ENCODE results near the gene RRP12. TPM values are rescaled to one million over a fixed set of nuclear protein-coding genes. Genes with fewer than 3 reads are reported as not detected.
A peak's percentile ranks its signal among the peaks of the same experiment; 100 is the strongest.

RRP12 gene
- total RNA-seq, 2 experiments from 2014 or later, result 30.9 to 35.6 TPM

DNA sequence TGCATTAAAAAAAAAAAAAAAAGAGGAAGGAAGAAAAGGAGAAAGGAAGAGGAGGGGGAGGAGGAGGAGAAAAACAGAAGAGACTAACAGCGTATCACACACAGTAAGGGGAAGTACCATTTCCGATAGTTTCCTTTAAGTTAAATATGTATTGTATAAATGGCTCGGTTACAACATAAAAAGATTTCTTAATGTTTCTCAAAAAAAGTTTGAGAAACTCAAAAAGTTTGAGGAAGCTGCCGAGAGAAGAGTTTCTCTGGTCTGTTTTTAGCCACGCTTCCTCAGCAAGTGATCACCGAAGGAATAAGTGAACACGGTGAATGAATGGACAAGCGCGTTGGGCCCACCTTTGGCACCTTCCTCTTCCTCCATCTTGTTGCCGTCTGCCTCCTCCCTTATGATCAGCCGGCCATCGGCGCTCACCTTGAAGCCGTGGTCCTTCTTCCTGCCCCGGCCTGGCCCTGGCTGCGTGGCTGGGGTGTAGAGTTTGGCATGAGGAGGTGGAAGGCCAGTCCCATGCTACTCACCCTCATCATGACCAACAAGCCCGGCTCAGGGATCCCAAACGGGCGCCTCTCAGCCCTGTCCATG, 35.3 kb downstream of the RRP12 start:
- Mint-ChIP-seq H3K9me3 (ENCODE audit: insufficient read depth) (no peaks in the 10 kb centered on the region), H3K27ac (no peak overlapping the region), H3K4me1 (ENCODE audit: low read depth) (no peaks in the 10 kb centered on the region), H3K36me3 (ENCODE audit: low read depth) (peaks cover 24% of the 10 kb centered on the region), H3K4me3 (no peak overlapping the region), H3K27me3 (ENCODE audit: low read depth) (no peaks in the 10 kb centered on the region)
- ATAC-seq, result no peak
- ChIA-PET POLR2A (interaction anchor here (0.7 kb wide), 1 partner anchor 236 kb away, joined by 4 read pairs; no protein-coding TSS in a partner anchor), CTCF (interaction anchor here (1.2 kb wide), 1 partner anchor 87 kb away, joined by 3 read pairs; no protein-coding TSS in a partner anchor)
- DNase-seq, result no peak

DNA sequence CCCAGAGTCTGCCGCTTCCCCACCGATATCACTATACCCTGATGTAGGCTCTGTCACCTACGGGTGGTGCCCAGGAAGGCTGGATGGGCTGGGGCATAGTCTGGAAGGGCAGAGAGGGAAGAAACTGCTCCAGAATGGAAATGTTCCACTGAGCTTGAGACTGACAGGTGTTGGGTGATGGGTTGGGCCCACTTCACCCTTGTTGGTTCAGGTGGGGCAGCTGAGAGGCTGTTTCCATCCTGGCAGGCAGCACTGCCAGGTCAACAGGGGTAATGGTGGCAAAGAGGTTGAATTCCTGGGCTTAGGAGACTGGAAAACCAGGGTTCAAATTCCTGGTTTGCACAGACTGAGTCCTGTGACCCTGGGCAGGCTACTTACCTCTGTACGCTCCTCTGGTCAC, 38.1 kb downstream of the RRP12 start:
- H3K4me3 Mint-ChIP-seq, result no peak overlapping the region
- H3K36me3 Mint-ChIP-seq (ENCODE audit: low read depth), result peaks cover 18% of the 10 kb centered on the region
- H3K4me1 Mint-ChIP-seq (ENCODE audit: low read depth), result no peaks in the 10 kb centered on the region
- CTCF ChIA-PET, result interaction anchor here (1.4 kb wide), 1 partner anchor 8 kb away, joined by 3 read pairs; no protein-coding TSS in a partner anchor
- POLR2A ChIA-PET, result no interaction called here
- ATAC-seq (no peak), DNase-seq (no peak)
- H3K9me3 Mint-ChIP-seq (ENCODE audit: insufficient read depth), result no peaks in the 10 kb centered on the region
- no peaks in the 10 kb centered on the region for H3K27me3 Mint-ChIP-seq (ENCODE audit: low read depth)
- H3K27ac Mint-ChIP-seq, result no peak overlapping the region

DNA sequence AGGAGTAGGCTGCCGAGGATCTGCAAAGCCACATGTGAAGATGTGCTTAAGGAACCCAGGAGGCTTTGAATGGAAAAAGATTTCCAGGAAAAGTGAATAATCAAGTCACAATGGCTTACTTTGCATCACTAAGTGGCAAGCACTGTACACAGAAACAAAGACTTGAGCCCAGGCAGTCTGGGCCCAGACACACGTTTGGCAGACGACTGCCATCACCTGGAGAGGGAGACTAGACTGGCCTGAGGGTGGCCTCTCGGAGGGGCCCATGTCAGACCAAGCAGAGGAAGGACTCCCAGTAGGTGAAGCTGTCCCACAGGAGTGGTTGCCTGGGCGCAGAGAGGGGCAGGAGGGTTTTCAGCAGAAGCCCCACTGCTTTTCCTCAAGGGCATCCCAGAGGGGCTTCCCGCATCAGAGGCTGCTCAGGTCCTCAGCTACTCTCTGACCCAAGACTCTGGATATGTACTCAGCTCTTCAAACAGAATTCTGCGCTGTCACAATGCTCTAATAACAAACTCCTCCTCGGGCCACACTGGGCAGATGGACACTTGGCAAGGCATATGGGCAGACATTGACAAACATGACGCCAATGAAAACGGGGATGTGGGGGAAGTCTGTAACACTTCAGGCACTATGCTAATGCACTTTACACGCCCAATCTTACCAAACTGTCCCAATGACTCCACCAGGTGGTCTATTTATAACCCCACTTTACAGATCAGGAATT, 38.7 kb downstream of the RRP12 start:
- H3K27me3 Mint-ChIP-seq (ENCODE audit: low read depth), result no peaks in the 10 kb centered on the region

DNA sequence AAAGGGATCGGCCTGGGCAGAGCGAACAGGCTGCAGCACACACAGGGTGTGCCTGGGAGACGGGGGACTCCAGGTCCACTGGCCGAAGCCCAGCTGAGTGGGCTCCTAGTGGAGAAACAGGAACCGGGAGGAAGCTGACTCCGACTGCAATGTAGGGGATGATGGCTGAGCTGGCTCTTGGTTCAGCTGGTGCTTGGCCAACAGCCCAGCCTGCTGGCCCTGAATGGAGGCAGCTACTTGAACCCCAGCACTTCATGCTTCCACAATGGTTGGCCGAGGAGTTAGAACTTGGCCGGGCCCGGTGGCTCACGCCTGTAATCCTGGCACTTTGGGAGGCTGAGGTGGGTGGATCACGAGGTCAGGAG, 39.6 kb downstream of the RRP12 start:
- ChIA-PET CTCF (interaction anchor here (1.1 kb wide), 1 partner anchor 451 kb away, joined by 3 read pairs; no protein-coding TSS in a partner anchor), POLR2A (no interaction called here)
- Mint-ChIP-seq H3K27ac (no peak overlapping the region), H3K4me3 (no peak overlapping the region), H3K36me3 (ENCODE audit: low read depth) (peaks cover 15% of the 10 kb centered on the region), H3K9me3 (ENCODE audit: insufficient read depth) (no peaks in the 10 kb centered on the region), H3K27me3 (ENCODE audit: low read depth) (no peaks in the 10 kb centered on the region), H3K4me1 (ENCODE audit: low read depth) (peaks cover 5% of the 10 kb centered on the region)
- ATAC-seq (no peak), DNase-seq (no peak)

More for the DNA sequence above, 38.7 kb downstream of the RRP12 start:
- POLR2A ChIA-PET, result no interaction called here
- CTCF ChIA-PET, result interaction anchor here (1.4 kb wide), 1 partner anchor 9 kb away, joined by 3 read pairs; no protein-coding TSS in a partner anchor
- Mint-ChIP-seq H3K4me1 (ENCODE audit: low read depth) (no peaks in the 10 kb centered on the region), H3K9me3 (ENCODE audit: insufficient read depth) (no peaks in the 10 kb centered on the region), H3K36me3 (ENCODE audit: low read depth) (peaks cover 18% of the 10 kb centered on the region), H3K4me3 (no peak overlapping the region), H3K27ac (no peak overlapping the region)
- no peak for ATAC-seq
- no peak for DNase-seq

DNA sequence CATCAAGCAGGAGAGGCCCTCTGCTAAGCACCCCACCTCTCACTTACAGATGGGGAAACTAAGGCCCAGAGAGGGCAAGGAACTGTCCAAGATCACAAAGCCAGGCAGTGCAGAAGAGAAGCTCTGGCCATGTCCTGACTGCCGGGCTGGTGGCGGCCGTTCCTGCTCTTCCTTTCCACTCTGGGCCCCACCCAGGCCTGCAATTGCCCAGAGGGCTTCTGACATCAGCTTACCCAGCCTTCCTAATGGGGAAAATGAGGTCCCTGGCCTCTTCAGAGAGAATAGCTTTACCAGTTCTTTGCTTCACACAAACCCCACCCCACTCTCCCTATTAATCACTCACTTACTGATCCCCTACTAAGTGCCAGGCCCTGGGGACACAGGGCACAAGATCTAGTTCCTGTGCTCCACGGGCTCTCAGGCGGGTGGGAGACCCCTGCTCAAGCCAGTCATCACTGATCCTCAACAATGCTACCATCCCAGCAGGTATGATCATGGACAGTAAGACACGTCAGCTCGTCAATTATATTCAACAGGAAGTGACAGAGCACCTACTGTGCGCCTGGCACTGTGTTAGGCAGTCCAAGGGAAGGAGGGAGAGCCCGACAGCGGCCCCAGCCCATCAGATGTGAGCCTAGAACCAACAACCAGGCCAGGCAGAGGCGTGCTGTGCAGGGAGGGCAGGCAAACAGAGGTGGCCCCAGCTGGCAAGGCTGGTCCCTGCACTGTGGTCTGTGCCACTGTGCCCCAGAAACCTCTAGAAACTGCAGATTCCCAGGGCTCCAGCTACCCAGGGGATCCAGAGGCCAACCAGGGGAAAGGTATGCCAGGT, 40.2 kb downstream of the RRP12 start:
- Mint-ChIP-seq H3K4me3 (no peak overlapping the region), H3K9me3 (ENCODE audit: insufficient read depth) (no peaks in the 10 kb centered on the region), H3K4me1 (ENCODE audit: low read depth) (peaks cover 11% of the 10 kb centered on the region), H3K36me3 (ENCODE audit: low read depth) (peaks cover 20% of the 10 kb centered on the region), H3K27me3 (ENCODE audit: low read depth) (no peaks in the 10 kb centered on the region), H3K27ac (no peak overlapping the region)
- POLR2A ChIA-PET, result interaction anchor here (0.7 kb wide), 1 partner anchor 40 kb away, joined by 4 read pairs; the partner anchor contains the start of gene RRP12
- DNase-seq (no peak), ATAC-seq (no peak)
- CTCF ChIA-PET, result interaction anchor here (1.1 kb wide), 1 partner anchor 450 kb away, joined by 3 read pairs; no protein-coding TSS in a partner anchor

DNA sequence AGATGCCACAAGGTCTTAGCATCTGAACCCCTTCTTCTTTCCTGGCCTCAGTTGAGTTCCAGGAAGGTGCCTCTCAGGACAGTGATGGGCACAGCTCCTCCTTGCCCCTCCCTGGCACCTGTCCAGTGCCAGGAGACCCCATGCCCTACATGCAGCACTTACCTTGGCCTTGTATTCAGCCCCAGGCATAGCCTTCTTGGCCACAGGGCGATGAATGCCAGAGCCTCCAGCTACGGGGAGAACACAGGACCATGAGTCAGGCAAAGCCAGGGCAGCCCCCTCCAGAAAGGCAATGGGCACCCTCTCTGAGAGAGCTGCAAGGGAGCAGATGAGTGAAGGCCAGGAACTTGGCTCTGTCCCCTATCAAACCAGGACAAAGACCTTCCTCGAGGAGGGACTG, 42.4 kb downstream of the RRP12 start:
- Mint-ChIP-seq H3K36me3 (ENCODE audit: low read depth) (peaks cover 13% of the 10 kb centered on the region), H3K4me1 (ENCODE audit: low read depth) (peaks cover 16% of the 10 kb centered on the region), H3K4me3 (no peak overlapping the region), H3K27ac (no peak overlapping the region), H3K27me3 (ENCODE audit: low read depth) (no peaks in the 10 kb centered on the region), H3K9me3 (ENCODE audit: insufficient read depth) (no peaks in the 10 kb centered on the region)
- DNase-seq, result no peak
- ChIA-PET CTCF (interaction anchor here (3.0 kb wide), 1 partner anchor 80 kb away, joined by 22 read pairs; no protein-coding TSS in a partner anchor), POLR2A (interaction anchor here (0.6 kb wide), 1 partner anchor 68 kb away, joined by 4 read pairs; no protein-coding TSS in a partner anchor)
- no peak for ATAC-seq

DNA sequence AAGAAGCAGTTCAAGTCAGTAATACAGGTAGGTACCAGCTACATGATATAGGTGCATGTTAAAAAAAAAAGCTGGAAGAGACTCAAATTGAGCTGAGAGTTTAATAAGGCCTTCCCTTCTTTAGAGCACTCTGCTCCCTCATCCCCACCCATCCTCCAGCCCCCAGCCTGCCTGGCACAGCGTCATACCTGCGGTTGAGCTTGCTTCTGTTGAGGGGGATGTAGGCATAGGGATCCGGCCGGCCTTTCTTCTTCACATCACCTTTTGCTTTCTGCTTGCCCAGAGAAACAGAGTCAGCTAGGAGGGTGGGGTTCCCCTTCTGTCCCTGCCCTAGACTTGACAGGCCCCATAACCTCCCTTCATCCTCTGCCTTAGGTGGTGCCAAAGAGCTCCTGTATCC, 42.8 kb downstream of the RRP12 start:
- H3K4me3 Mint-ChIP-seq, result no peak overlapping the region
- POLR2A ChIA-PET, result interaction anchor here (0.6 kb wide), 1 partner anchor 69 kb away, joined by 4 read pairs; no protein-coding TSS in a partner anchor

DNA sequence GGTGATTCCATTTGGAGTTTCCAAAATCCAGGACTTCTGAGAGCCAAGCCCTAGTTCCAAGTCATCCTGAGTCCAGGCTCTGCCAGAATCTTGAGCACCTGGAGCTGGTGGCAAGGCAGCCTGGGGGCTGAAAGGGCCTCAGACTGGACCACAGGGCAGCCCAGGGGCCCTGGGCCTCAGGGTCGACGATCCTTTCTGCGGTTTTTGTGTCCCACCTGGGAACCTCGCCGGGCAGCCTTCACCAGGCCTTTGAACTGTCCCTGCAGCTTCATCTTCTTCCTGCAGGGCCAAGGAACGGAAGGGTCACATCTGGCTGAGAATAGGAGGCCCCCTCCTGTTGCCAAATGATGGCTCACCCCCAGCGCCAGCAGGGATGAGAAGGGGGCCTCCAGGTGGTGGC, 44.2 kb downstream of the RRP12 start:
- no peaks in the 10 kb centered on the region for H3K27me3 Mint-ChIP-seq (ENCODE audit: low read depth)
- ChIA-PET CTCF (interaction anchor here (3.0 kb wide), 1 partner anchor 79 kb away, joined by 22 read pairs; no protein-coding TSS in a partner anchor), POLR2A (no interaction called here)
- H3K36me3 Mint-ChIP-seq (ENCODE audit: low read depth), result peaks cover 13% of the 10 kb centered on the region
- H3K4me1 Mint-ChIP-seq (ENCODE audit: low read depth), result peaks cover 16% of the 10 kb centered on the region
- no peak for DNase-seq
- no peak for ATAC-seq
- H3K9me3 Mint-ChIP-seq (ENCODE audit: insufficient read depth), result no peaks in the 10 kb centered on the region
- no peak overlapping the region for H3K27ac Mint-ChIP-seq
- no peak overlapping the region for H3K4me3 Mint-ChIP-seq

More for the DNA sequence above, 42.8 kb downstream of the RRP12 start:
- Mint-ChIP-seq H3K9me3 (ENCODE audit: insufficient read depth) (no peaks in the 10 kb centered on the region), H3K27ac (no peak overlapping the region), H3K36me3 (ENCODE audit: low read depth) (peaks cover 13% of the 10 kb centered on the region), H3K4me1 (ENCODE audit: low read depth) (peaks cover 16% of the 10 kb centered on the region), H3K27me3 (ENCODE audit: low read depth) (no peaks in the 10 kb centered on the region)
- CTCF ChIA-PET, result interaction anchor here (3.0 kb wide), 1 partner anchor 80 kb away, joined by 22 read pairs; no protein-coding TSS in a partner anchor
- no peak for ATAC-seq
- DNase-seq, result no peak

DNA sequence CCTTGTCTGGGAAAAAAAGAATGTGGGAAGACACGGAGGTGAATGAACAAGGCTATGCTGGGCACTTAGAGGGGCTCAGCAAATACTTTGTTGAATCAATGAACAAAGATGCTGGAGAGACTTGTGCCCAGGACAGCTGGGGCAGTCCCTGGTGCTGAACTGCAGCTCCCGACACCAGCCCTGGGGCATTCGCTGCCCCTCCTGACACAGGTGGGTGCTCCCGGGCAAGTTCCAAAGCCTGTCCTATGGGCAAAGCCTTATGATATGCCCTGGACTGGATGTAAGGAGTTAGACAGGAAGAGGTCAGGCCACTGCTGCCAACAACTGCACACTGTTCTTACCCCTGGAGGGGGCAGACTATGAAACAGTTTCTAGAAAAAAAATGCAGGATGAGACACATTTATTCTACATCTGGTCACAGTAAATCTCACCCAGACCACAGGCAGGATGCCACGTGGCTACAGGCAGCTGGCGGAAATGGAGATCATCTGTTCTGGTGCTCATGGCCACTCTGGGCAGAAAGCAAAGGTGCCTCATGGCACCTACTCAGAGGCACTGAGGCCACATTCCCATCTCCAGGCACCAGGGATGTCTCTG, 44.7 kb downstream of the RRP12 start:
- POLR2A ChIA-PET, result no interaction called here
- peaks cover 16% of the 10 kb centered on the region for H3K4me1 Mint-ChIP-seq (ENCODE audit: low read depth)

DNA sequence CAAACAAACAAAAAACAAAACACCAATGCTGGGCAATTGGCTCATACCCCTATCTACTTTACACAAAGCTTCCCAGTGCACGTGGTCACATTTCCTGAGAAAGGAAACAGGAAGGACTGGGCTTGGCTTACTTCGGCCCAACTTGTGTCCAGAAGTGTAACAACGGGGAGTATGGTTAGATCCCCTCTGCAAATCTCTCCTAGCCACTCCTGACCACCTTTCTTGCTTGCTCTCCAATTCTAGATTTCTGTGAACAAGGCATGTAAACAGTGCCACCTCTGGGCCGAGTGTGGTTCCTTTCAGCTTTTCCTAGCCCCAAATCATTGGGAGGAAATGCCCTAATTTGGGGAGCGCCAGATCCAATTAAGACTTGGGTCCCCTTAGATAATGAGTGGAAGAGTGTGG, 45.6 kb downstream of the RRP12 start:
- CTCF ChIA-PET, result interaction anchor here (1.1 to 2.2 kb wide), 2 partner anchors 77 to 81 kb away, joined by 3 to 15 read pairs; no protein-coding TSS in a partner anchor
- POLR2A ChIA-PET, result interaction anchor here (0.9 kb wide), 1 partner anchor 11 kb away, joined by 3 read pairs; no protein-coding TSS in a partner anchor
- no peak for ATAC-seq
- peaks cover 16% of the 10 kb centered on the region for H3K4me1 Mint-ChIP-seq (ENCODE audit: low read depth)
- H3K9me3 Mint-ChIP-seq (ENCODE audit: insufficient read depth), result no peaks in the 10 kb centered on the region
- no peaks in the 10 kb centered on the region for H3K27me3 Mint-ChIP-seq (ENCODE audit: low read depth)
- DNase-seq, result no peak
- no peak overlapping the region for H3K27ac Mint-ChIP-seq
- H3K4me3 Mint-ChIP-seq, result no peak overlapping the region
- peaks cover 13% of the 10 kb centered on the region for H3K36me3 Mint-ChIP-seq (ENCODE audit: low read depth)

More for the DNA sequence above, 44.7 kb downstream of the RRP12 start:
- Mint-ChIP-seq H3K36me3 (ENCODE audit: low read depth) (peaks cover 13% of the 10 kb centered on the region), H3K27me3 (ENCODE audit: low read depth) (no peaks in the 10 kb centered on the region), H3K9me3 (ENCODE audit: insufficient read depth) (no peaks in the 10 kb centered on the region), H3K27ac (peak overlapping the region; percentile 18), H3K4me3 (no peak overlapping the region)
- peak; percentile 3 for ATAC-seq
- CTCF ChIA-PET, result interaction anchor here (3.0 kb wide), 1 partner anchor 78 kb away, joined by 22 read pairs; no protein-coding TSS in a partner anchor
- peak; percentile 33 for DNase-seq

DNA sequence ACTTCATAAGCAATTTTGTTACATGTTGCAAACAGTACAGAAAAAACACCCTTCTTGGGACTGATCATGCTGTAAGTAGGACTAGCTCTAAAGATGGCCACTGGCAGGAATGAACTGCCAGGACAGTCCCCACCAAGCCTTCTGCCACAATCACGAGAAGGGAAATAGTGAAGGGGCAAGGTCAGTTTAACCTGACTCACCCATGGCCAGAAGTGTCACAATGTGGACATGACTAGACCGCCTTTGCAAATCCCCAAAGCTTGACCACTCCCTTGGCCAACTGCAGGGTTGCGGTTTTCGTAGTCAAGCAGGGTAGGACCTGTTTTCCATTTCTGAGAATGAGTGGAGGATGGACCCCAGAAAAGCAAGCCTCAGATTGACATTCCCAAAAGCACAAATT, 47.2 kb downstream of the RRP12 start:
- Mint-ChIP-seq H3K4me3 (no peak overlapping the region), H3K36me3 (ENCODE audit: low read depth) (peaks cover 13% of the 10 kb centered on the region), H3K4me1 (ENCODE audit: low read depth) (peaks cover 16% of the 10 kb centered on the region), H3K27ac (no peak overlapping the region), H3K27me3 (ENCODE audit: low read depth) (no peaks in the 10 kb centered on the region), H3K9me3 (ENCODE audit: insufficient read depth) (no peaks in the 10 kb centered on the region)
- ChIA-PET POLR2A (no interaction called here), CTCF (interaction anchor here (0.8 to 2.2 kb wide), 2 partner anchors 61 to 75 kb away, joined by 5 to 15 read pairs; no protein-coding TSS in a partner anchor)
- ATAC-seq, result no peak
- no peak for DNase-seq

Measured in activated CD8-positive, alpha-beta T cell treated with anti-CD3 and anti-CD28 coated beads, Interleukin-2, amount 10 ng/mL, durations not matched to agents 7 days and 5 days (primary cell).